GM19467 (cell line): Measurements from ENCODE around the gene HS3ST3A1.
"Not testable (repeated sequence)": the region's sequence is repeated elsewhere in the genome, so short reads cannot be mapped to it uniquely, and the experiment has no call there.

Source experiments
- ATAC-seq: cut with Tn5 transposase; IDR thresholded peaks from one replicate; pipeline ENCODE4 v1.9.1; 2021; ENCODE audit warnings: mild to moderate bottlenecking, moderate library complexity; ENCODE audit not compliant: unreplicated experiment

HS3ST3A1 gene

GRCh38 chr17:13575922-13576419 lies 25.8 kb downstream of the HS3ST3A1 start:
- no peak for ATAC-seq

DNA sequence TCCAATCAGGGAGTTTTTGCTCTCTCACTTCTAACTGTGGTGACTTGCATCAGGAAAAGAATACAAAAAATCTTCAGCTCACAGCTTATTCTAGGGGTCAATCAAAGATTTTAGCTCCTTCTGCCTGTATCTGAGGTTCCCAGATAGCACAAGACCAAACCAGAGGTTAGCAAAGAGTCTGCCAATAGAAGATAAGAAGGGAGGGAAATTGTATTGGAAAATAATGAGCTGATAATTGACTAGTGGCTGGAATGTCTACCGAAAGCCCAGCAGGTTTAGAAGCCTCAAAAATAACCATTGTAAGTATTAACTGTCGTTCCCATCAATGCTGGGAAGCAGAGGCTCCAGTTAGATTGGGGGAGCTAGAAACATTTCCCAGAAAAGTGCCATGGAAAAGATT lies 26.3 kb downstream of the HS3ST3A1 start:
- no peak for ATAC-seq

GRCh38 chr17:13572581-13572980 lies 29.1 kb downstream of the HS3ST3A1 start:
- no peak for ATAC-seq

DNA sequence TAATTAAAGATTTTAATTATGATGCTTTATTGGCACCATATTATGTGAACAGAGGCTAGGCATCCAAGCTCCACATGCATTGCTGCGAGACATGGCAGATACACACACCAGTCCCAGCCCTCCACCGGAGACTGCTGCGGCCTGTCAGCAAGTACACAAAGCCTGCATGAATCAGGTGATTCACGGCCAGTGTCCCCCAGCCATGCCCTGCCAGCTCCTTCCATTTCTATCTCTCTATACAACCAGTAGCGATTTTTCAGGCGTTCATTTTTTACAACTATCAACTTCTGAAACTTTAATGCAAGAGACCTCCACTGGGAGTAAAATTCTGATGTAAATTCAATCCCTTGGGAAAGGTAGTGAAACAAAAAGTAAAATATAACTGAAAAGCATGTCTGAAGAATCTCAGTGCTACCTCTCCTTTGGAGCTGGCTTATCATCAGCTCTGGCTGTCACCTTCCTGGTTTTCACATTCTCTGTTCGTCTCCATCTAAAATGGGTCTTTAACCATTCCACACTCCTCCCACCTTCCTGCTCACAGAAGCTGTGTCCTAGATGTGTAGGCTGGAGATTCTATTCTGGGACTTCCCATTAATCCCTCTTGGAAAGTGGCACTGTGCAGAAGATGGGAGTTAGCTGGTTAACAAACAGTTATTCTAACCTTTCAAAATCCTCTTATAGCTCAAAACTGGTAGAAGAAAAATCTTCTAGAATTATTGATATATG lies 32.2 kb downstream of the HS3ST3A1 start:
- ATAC-seq: no peak

DNA sequence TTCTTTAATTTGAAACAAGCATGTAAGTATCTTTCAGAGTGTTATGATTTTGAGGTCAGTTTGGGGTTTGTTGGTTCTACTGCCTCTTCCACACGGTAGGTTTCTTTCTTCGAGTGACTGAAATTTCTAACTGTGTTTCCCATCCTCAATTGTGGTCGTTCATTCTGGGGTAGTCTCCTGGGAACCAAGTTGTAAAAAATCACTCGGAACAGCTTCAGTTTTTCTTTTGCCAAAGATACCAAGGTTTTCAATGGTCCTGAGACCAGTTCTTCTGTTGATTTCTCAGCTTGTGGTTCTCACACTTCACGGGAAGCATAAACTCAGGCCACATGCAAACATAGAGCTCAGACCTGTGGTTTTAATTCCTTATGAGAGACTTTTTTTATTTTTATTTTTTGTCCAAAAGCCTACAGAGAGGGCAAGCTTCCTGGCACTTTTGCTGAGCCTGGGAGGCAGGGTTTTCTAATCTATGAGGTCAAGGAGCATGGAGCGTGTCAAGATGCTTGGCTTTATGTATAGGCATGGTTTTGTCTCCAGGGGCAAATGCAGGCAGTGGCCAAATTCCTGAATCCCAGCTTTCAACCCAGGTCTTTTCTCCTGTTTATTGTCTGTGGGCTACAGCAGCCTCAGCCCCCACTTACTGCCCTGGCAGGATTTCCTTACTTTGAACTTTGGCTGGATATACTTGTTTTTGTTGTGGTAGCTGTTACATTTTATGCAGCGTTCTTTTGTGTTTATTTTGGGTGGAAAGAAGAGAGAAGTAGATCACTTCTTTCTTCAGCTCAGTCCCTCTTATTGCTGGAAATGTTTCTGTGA lies 32.9 kb downstream of the HS3ST3A1 start:
- no peak for ATAC-seq

GRCh38 chr17:13563866-13564265 lies 37.9 kb downstream of the HS3ST3A1 start:
- ATAC-seq: no peak

- ATAC-seq: no peak
Observed at GRCh38 chr17:13562271-13562800, 39.4 kb downstream of the HS3ST3A1 start.

DNA sequence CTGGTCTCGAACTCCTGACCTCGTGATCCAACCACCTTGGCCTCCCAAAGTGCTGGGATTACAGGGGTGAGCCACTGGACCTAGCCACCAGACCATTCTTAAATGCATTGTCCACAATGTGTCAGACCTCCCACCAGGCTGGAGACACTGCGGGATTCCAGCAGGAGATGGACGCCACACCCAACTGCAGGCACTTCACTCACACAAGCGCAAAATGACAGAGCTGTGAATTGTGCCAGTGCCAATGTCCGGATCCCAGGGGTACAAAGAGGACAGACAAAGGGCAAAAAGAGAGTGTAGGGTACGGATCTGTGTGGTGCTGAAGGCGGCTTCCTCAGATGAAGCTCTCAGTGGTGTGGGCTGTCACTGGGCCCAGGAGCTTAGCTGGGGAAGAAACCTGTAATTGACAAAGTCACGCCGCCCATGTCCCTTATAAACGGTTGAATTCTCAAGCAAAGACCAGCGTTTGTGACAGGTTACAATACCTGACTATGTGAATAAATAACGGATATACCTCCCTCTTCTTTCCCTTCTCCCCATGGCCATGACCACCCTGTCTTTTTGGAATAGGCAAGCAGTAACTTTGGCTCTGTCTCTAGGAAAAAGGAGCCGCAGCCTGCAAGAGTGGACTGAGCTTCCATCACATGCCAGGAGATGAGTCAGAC lies 40.0 kb downstream of the HS3ST3A1 start:
- no peak for ATAC-seq

- no peak for ATAC-seq
Observed at GRCh38 chr17:13560935-13561334, 40.8 kb downstream of the HS3ST3A1 start.

GRCh38 chr17:13558588-13558987 lies 43.1 kb downstream of the HS3ST3A1 start:
- no peak for ATAC-seq

DNA sequence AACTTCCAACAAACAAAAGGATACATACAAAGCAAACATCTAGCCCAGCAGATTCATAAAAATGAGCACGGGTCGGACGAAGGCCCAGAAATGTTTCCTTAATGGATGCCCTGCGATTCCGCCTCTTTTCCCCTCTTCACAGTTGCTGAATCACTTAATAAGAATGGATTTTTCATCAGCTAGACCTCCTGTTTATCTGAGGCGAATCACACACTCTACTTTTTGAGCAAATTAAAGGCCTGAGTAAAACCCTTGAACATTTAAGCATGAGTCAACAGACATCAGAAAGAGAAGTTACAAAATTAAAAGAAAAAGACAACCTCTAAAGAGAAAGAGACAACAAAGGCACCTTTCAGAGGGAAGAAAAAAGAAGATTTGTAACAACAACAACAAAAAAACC lies 44.7 kb downstream of the HS3ST3A1 start:
- ATAC-seq: no peak

GRCh38 chr17:13554231-13554630 lies 47.5 kb downstream of the HS3ST3A1 start:
- no peak for ATAC-seq

DNA sequence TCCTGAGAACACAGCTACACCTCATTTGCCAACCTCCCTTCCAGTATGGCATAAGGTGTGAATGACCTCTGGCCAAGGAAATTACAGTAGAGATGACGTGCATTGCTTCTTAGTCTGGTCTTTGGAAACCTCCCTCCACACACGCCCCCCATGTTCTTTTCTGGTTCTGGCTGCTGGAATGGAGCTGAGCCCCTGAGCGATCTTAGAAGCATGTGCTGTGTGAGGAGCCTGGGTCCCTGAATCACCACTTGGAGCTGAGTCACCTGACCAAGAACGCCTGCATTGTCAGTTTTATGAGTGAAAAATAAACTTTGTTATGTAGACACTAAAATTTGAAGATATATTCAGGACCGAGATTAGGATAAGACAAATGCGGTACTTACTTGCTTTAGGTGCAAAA lies 51.4 kb downstream of the HS3ST3A1 start:
- no peak for ATAC-seq

DNA sequence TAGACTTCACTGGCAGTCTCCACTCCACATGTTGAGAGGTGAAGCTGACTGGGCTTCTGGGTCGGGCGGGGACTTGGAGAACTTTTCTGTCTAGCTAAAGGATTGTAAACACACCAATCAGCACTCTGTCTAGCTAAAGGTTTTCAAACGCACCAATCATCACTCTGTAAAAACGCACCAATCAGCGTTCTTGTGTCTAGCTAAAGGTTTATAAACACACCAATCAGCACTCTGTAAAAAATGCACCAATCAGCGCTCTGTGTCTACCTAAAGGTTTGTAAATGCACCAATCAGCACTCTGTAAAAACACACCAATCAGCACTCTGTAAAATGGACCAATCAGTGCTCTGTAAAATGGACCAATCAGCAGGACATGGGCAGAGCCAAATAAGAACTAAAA lies 53.2 kb downstream of the HS3ST3A1 start:
- ATAC-seq: not testable (repeated sequence)

GRCh38 chr17:13546851-13547250 lies 54.9 kb downstream of the HS3ST3A1 start:
- no peak for ATAC-seq

DNA sequence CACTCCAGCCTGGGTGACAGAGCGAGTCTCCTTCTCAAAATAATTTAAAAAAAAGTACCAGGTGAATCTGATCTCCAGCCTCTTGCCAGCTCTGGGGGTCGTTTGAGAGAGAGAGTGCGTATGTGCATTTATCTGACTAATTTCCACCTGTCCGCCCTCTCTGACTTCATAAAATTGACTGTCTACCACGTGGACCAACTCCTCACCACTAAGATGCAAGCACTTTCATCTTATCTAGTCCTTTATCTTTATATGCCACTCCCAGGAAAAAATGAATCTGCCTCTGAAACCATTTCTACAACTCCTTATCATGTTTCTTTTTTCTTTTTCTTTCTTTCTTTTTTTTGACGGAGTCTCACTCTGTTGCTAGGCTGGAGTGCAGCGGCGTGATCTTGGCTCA lies 55.8 kb downstream of the HS3ST3A1 start:
- no peak for ATAC-seq

- no peak for ATAC-seq
Observed at GRCh38 chr17:13544765-13545164, 57.0 kb downstream of the HS3ST3A1 start.

DNA sequence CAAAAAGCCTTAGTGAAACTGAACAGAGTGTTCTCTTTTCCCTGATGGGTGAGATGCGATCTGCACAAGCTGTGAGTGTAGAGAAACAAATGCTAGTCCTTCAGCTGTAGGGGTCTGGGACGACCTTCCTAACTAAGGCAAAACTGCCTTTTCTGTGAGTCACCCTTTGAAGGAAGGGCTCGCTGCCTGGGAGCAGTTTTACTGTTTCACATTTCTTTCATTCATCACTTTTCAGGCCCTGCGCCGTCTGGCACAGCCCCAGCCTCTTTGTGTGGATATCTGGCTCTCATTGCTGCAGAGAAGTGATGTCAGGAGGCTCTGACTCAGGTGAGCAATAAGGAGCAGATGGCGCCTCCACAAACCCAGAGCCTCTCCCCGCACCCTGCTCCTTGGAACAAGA lies 57.4 kb downstream of the HS3ST3A1 start:
- no peak for ATAC-seq

- no peak for ATAC-seq
Observed at GRCh38 chr17:13542636-13543035, 59.1 kb downstream of the HS3ST3A1 start.

GRCh38 chr17:13541032-13541480 lies 60.7 kb downstream of the HS3ST3A1 start:
- ATAC-seq: no peak

DNA sequence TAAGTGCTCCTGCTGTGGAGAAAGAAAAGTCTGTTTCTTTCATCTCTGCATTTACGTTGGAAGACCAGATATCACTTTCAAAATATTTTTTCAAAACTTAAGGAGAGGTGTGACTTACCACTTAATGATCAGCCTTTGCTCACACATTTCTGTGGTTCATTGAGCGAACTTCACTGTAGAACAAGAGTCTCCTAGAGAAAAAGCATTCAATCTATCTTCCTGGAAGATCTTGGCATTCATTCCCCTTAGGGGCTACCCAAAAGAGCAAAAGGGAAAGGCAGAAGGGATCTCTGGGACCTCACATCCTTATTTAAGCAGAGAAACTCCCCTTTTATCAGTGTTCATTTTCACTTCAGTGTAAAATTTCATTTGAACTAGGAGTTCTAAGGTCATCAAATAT lies 61.2 kb downstream of the HS3ST3A1 start:
- ATAC-seq: no peak
